HepG2 (cell line): ENCODE measurements around the gene PEAK3. TPM values are rescaled to one million over a fixed set of nuclear protein-coding genes. Genes with fewer than 3 reads are reported as not detected.

Experiments used
- ATRX ChIP-seq: sonication (generic); formaldehyde crosslinking; IDR thresholded peaks from 2 replicates; pipeline ENCODE4 v1.4.0; 2020; ENCODE audit warnings: missing genetic modification reagents, borderline replicate concordance
- CBX5 ChIP-seq: sonication (generic); formaldehyde crosslinking; IDR thresholded peaks from 2 replicates; pipeline ENCODE4 v1.4.0; 2020; ENCODE audit warnings: missing genetic modification reagents, borderline replicate concordance
- JUNB ChIP-seq: sonication (generic); formaldehyde crosslinking; IDR thresholded peaks from 2 replicates; pipeline ENCODE4 v1.8.0; 2022; ENCODE audit warnings: missing genetic modification reagents, mild to moderate bottlenecking, borderline replicate concordance
- POGK ChIP-seq: sonication (generic); formaldehyde crosslinking; conservative IDR thresholded peaks from 2 replicates; pipeline ENCODE4 v1.8.0; 2022; ENCODE audit warnings: mild to moderate bottlenecking, moderate library complexity, missing genetic modification reagents
- RFXAP ChIP-seq: sonication (generic); formaldehyde crosslinking; IDR thresholded peaks from 2 replicates; pipeline ENCODE4 v1.4.0; 2020; ENCODE audit warnings: missing genetic modification reagents, borderline replicate concordance
- SIN3A ChIP-seq: IDR thresholded peaks from 2 replicates; pipeline ENCODE4 v1.6.1; 2011; ENCODE audit warnings: low read depth, mild to moderate bottlenecking, control low read depth, low read length, borderline replicate concordance
- SMARCE1 ChIP-seq: fragments of 450-650 bp; IDR thresholded peaks from 2 replicates; pipeline ENCODE4 v1.6.1; 2017; ENCODE audit warnings: borderline replicate concordance
- TBX3 ChIP-seq: fragments of 450-650 bp; IDR thresholded peaks from 2 replicates; pipeline ENCODE4 v1.6.1; 2017; ENCODE audit warnings: antibody characterized with exemption, mild to moderate bottlenecking, inconsistent platforms, borderline replicate concordance
- XRCC5 ChIP-seq: fragments of 200-400 bp; formaldehyde crosslinking; optimal IDR thresholded peaks from 2 replicates; pipeline ENCODE3; 2017; ENCODE audit warnings: mild to moderate bottlenecking, low read length
- ZNF224 ChIP-seq: sonication (generic); formaldehyde crosslinking; IDR thresholded peaks from 2 replicates; pipeline ENCODE4 v1.5.0; 2020; ENCODE audit warnings: mild to moderate bottlenecking, missing genetic modification reagents
- ZNF766 ChIP-seq: sonication (generic); formaldehyde crosslinking; IDR thresholded peaks from 2 replicates; pipeline ENCODE4 v1.5.0; 2020; ENCODE audit warnings: missing genetic modification reagents, borderline replicate concordance
- polyA plus RNA-seq, 8 experiments: library from polyadenylated mRNA; depleted of rRNA in 3 of 8; stranded (reverse) in 7 of 8; unstranded in 1 of 8; fragments of >200 nt; fragmentation: Illumina TruSeq in 4 of 8; extraction: Trizol in 4 of 8; gene quantifications; 2 replicates each; pipeline versions ENCODE4 v1.2.1 to v1.2.3, GENCODE V29; 2011 to 2016; ENCODE audit warnings: low read depth in 4 of 8, missing spikeins in 1 of 8, mixed read lengths in 1 of 8; ENCODE audit not compliant: insufficient read depth in 1 of 8
- total RNA-seq, 5 experiments: library from RNA; depleted of rRNA; stranded (reverse); fragments of >200 nt; fragmentation: Illumina TruSeq; extraction: Trizol; gene quantifications; 2 replicates each; pipeline ENCODE4 v1.2.3, GENCODE V29; 2016; ENCODE audit warnings: low read depth in 1 of 5
- TF ChIP-seq, protein P1 (sequence below), 2 experiments: IDR thresholded peaks; 2 replicates each; pipeline ENCODE4 v1.6.1; 2011 to 2012; ENCODE audit warnings: low read length in 2 of 2, borderline replicate concordance in 1 of 2, low read depth in 1 of 2, mild to moderate bottlenecking in 1 of 2, moderate library complexity in 1 of 2
- TF ChIP-seq, protein P2 (sequence below): sonication (generic); formaldehyde crosslinking; IDR thresholded peaks from 2 replicates; pipeline ENCODE4 v1.4.0; 2020; ENCODE audit warnings: missing genetic modification reagents

The PEAK3 gene
- total and polyA plus RNA-seq, 2 of the 13 experiments (the other 11 are each of a cell fraction or from before 2014, with no cell fraction given) = not detected

GRCh38 chr19:2270157-2270422 is 11.9 kb downstream of the PEAK3 start (continued):
- TF ChIP-seq, protein P1, sequence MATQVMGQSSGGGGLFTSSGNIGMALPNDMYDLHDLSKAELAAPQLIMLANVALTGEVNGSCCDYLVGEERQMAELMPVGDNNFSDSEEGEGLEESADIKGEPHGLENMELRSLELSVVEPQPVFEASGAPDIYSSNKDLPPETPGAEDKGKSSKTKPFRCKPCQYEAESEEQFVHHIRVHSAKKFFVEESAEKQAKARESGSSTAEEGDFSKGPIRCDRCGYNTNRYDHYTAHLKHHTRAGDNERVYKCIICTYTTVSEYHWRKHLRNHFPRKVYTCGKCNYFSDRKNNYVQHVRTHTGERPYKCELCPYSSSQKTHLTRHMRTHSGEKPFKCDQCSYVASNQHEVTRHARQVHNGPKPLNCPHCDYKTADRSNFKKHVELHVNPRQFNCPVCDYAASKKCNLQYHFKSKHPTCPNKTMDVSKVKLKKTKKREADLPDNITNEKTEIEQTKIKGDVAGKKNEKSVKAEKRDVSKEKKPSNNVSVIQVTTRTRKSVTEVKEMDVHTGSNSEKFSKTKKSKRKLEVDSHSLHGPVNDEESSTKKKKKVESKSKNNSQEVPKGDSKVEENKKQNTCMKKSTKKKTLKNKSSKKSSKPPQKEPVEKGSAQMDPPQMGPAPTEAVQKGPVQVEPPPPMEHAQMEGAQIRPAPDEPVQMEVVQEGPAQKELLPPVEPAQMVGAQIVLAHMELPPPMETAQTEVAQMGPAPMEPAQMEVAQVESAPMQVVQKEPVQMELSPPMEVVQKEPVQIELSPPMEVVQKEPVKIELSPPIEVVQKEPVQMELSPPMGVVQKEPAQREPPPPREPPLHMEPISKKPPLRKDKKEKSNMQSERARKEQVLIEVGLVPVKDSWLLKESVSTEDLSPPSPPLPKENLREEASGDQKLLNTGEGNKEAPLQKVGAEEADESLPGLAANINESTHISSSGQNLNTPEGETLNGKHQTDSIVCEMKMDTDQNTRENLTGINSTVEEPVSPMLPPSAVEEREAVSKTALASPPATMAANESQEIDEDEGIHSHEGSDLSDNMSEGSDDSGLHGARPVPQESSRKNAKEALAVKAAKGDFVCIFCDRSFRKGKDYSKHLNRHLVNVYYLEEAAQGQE (IDR thresholded peaks at IDR 0.05; ENCODE audit: borderline replicate concordance in 1 of 2, low read depth in 1 of 2, low read length in 2 of 2) = no peak
- TF ChIP-seq ATRX = no peak
- no peak for TF ChIP-seq RFXAP (CRISPR knock-in tag)
- no peak for TF ChIP-seq ZNF766 (CRISPR knock-in tag)
- TF ChIP-seq CBX5 = no peak
- TF ChIP-seq POGK (CRISPR knock-in tag) = 0 out of 2 replicates have a peak, but pooled peaks have one; percentile 33
- TF ChIP-seq JUNB (CRISPR knock-in tag) = no peak
- TF ChIP-seq SMARCE1 = no peak
- TF ChIP-seq, protein P2, sequence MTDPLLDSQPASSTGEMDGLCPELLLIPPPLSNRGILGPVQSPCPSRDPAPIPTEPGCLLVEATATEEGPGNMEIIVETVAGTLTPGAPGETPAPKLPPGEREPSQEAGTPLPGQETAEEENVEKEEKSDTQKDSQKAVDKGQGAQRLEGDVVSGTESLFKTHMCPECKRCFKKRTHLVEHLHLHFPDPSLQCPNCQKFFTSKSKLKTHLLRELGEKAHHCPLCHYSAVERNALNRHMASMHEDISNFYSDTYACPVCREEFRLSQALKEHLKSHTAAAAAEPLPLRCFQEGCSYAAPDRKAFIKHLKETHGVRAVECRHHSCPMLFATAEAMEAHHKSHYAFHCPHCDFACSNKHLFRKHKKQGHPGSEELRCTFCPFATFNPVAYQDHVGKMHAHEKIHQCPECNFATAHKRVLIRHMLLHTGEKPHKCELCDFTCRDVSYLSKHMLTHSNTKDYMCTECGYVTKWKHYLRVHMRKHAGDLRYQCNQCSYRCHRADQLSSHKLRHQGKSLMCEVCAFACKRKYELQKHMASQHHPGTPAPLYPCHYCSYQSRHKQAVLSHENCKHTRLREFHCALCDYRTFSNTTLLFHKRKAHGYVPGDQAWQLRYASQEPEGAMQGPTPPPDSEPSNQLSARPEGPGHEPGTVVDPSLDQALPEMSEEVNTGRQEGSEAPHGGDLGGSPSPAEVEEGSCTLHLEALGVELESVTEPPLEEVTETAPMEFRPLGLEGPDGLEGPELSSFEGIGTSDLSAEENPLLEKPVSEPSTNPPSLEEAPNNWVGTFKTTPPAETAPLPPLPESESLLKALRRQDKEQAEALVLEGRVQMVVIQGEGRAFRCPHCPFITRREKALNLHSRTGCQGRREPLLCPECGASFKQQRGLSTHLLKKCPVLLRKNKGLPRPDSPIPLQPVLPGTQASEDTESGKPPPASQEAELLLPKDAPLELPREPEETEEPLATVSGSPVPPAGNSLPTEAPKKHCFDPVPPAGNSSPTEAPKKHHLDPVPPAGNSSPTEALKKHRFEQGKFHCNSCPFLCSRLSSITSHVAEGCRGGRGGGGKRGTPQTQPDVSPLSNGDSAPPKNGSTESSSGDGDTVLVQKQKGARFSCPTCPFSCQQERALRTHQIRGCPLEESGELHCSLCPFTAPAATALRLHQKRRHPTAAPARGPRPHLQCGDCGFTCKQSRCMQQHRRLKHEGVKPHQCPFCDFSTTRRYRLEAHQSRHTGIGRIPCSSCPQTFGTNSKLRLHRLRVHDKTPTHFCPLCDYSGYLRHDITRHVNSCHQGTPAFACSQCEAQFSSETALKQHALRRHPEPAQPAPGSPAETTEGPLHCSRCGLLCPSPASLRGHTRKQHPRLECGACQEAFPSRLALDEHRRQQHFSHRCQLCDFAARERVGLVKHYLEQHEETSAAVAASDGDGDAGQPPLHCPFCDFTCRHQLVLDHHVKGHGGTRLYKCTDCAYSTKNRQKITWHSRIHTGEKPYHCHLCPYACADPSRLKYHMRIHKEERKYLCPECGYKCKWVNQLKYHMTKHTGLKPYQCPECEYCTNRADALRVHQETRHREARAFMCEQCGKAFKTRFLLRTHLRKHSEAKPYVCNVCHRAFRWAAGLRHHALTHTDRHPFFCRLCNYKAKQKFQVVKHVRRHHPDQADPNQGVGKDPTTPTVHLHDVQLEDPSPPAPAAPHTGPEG (CRISPR knock-in tag) = peak; percentile 68; the same call in 1 of the 2 replicates
- 0 out of 2 replicates have a peak, but pooled peaks have one; percentile 10 for TF ChIP-seq SIN3A
- TF ChIP-seq TBX3 = no peak
- TF ChIP-seq XRCC5 = no peak
- no peak for TF ChIP-seq ZNF224
